ENCODE measurements around the gene KLHL33. TPM values are rescaled to one million over a fixed set of nuclear protein-coding genes. Genes with fewer than 3 reads are reported as not detected.

KLHL33 gene
- total and polyA plus RNA-seq, 2 experiments from 2014 or later: 0.05 TPM; not detected in 1

DNA sequence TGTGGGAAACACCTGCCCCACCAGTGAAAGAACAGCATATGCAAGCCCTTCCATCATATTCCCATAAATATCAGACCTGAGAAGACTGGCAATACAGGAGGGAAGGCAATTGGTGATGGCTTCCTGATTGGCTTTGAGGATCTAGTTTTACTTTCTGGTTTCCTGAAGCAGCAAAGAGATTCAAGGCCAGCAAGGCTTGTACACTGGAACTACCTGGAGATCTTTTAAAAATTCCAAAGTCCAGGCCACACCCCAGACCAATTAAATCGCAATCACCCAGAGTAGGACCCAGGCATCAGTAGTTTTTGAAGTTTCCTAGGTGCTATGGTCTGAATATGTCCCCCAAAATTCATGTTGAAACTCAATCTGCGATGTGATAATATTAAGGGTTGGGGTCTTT lies 19.7 kb downstream of the KLHL33 start:
- no peaks in the 10 kb centered on the region for H3K27me3 ChIP-seq
- H3K79me2 ChIP-seq: peaks cover 12% of the 10 kb centered on the region
- H3K36me3 ChIP-seq (replicated peaks; ENCODE audit: insufficient read depth, low read depth): no peaks in the 10 kb centered on the region
- H3K9me2 ChIP-seq (replicated peaks; ENCODE audit: insufficient read depth): no peaks in the 10 kb centered on the region
- no peak overlapping the region for H2AFZ ChIP-seq
- peak overlapping the region; percentile 84 for H3K27ac ChIP-seq
- 86% methylated on average over 2 of the region's 2 CpGs for WGBS (ENCODE audit: low lambda C conversion rate, missing lambda C conversion rate)
- peaks cover 17% of the 10 kb centered on the region for H3K4me1 ChIP-seq (ENCODE audit: insufficient read depth)
- no peak for DNase-seq (ENCODE audit: low spot score)
- no peak overlapping the region for H3K4me3 ChIP-seq
- no peaks in the 10 kb centered on the region for H4K20me1 ChIP-seq (ENCODE audit: insufficient read depth, poor library complexity, severe bottlenecking)
- TF ChIP-seq EZH2 (IDR thresholded peaks at IDR 0.05; ENCODE audit: borderline replicate concordance) (no peak), EZH2phosphoT487 (IDR thresholded peaks at IDR 0.05; ENCODE audit: low read depth, severe bottlenecking, unreplicated experiment) (no peak)
- TF ChIP-seq, protein P1, sequence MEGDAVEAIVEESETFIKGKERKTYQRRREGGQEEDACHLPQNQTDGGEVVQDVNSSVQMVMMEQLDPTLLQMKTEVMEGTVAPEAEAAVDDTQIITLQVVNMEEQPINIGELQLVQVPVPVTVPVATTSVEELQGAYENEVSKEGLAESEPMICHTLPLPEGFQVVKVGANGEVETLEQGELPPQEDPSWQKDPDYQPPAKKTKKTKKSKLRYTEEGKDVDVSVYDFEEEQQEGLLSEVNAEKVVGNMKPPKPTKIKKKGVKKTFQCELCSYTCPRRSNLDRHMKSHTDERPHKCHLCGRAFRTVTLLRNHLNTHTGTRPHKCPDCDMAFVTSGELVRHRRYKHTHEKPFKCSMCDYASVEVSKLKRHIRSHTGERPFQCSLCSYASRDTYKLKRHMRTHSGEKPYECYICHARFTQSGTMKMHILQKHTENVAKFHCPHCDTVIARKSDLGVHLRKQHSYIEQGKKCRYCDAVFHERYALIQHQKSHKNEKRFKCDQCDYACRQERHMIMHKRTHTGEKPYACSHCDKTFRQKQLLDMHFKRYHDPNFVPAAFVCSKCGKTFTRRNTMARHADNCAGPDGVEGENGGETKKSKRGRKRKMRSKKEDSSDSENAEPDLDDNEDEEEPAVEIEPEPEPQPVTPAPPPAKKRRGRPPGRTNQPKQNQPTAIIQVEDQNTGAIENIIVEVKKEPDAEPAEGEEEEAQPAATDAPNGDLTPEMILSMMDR (IDR thresholded peaks at IDR 0.05; ENCODE audit: poor library complexity): no peak
- no peaks in the 10 kb centered on the region for H3K9me3 ChIP-seq (ENCODE audit: low read depth)
- H3K4me2 ChIP-seq: peak overlapping the region; percentile 45

DNA sequence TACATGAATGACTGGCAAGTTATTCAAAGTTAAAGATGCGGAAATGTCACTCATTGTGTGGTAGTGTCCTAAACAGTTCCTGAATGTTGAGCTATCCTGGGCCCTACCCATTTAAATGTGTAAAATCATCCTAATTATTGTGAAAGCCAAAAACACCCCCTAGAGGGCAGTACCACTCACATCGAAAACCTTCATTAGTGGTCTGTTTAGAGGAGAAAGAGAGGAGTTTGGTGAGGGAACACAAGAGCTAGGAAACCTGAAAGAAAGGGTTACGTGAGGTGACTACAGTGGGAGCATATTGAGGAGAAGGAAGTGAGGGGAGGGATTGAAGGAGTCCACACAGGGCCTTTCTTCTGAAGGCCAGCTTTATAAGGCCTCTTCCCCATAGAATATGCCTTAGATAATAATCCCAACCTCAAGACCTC lies 20.2 kb downstream of the KLHL33 start:
- Histone ChIP-seq H2AFZ (no peak overlapping the region), H3K4me2 (peak overlapping the region; percentile 45), H3K9me3 (ENCODE audit: low read depth) (no peaks in the 10 kb centered on the region), H3K9me2 (replicated peaks; ENCODE audit: insufficient read depth) (no peaks in the 10 kb centered on the region), H3K27ac (peak overlapping the region; percentile 84), H3K36me3 (replicated peaks; ENCODE audit: insufficient read depth, low read depth) (no peaks in the 10 kb centered on the region), H3K27me3 (no peaks in the 10 kb centered on the region), H3K4me3 (no peak overlapping the region), H4K20me1 (ENCODE audit: insufficient read depth, poor library complexity, severe bottlenecking) (no peaks in the 10 kb centered on the region), H3K79me2 (peaks cover 16% of the 10 kb centered on the region), H3K4me1 (ENCODE audit: insufficient read depth) (peaks cover 17% of the 10 kb centered on the region)
- WGBS (ENCODE audit: low lambda C conversion rate, missing lambda C conversion rate): 58% methylated on average over 3 of the region's 3 CpGs
- DNase-seq (ENCODE audit: low spot score): peak; percentile 58
- no peak for TF ChIP-seq EZH2phosphoT487 (IDR thresholded peaks at IDR 0.05; ENCODE audit: low read depth, severe bottlenecking, unreplicated experiment)
- TF ChIP-seq, protein P1 (IDR thresholded peaks at IDR 0.05; ENCODE audit: poor library complexity): peak; percentile 53

GRCh38 chr14:20413744-20414082 lies 22.3 kb downstream of the KLHL33 start:
- TF ChIP-seq, protein P1 (IDR thresholded peaks at IDR 0.05; ENCODE audit: poor library complexity): no peak
- WGBS (ENCODE audit: low lambda C conversion rate, missing lambda C conversion rate): under 1% methylated on average over 9 of the region's 9 CpGs
- no peaks in the 10 kb centered on the region for H3K36me3 ChIP-seq (replicated peaks; ENCODE audit: insufficient read depth, low read depth)

More at GRCh38 chr14:20413744-20414082, 22.3 kb downstream of the KLHL33 start:
- H2AFZ ChIP-seq: peak overlapping the region; percentile 90
- no peaks in the 10 kb centered on the region for H3K9me2 ChIP-seq (replicated peaks; ENCODE audit: insufficient read depth)
- H3K79me2 ChIP-seq: peaks cover 32% of the 10 kb centered on the region
- peak overlapping the region; percentile 81 for H3K4me2 ChIP-seq
- H3K27me3 ChIP-seq: no peaks in the 10 kb centered on the region
- H3K9me3 ChIP-seq (ENCODE audit: low read depth): no peaks in the 10 kb centered on the region
- peak; percentile 43 for DNase-seq (ENCODE audit: low spot score)
- peak overlapping the region; percentile 62 for H3K4me3 ChIP-seq
- no peaks in the 10 kb centered on the region for H4K20me1 ChIP-seq (ENCODE audit: insufficient read depth, poor library complexity, severe bottlenecking)
- H3K27ac ChIP-seq: peak overlapping the region; percentile 98
- H3K4me1 ChIP-seq (ENCODE audit: insufficient read depth): peaks cover 8% of the 10 kb centered on the region

Measured in hepatocyte (in vitro differentiated cells).